ENCODE data around the gene ADGRG6. TPM values are rescaled to one million over a fixed set of nuclear protein-coding genes. Genes with fewer than 3 reads are reported as not detected.

ADGRG6 gene
- total and polyA plus RNA-seq, 9 of the 15 experiments (the other 6 are each of a cell fraction or from before 2014, with no cell fraction given), result under 0.01 to 0.11 (median 0.05) TPM; not detected in 5

DNA sequence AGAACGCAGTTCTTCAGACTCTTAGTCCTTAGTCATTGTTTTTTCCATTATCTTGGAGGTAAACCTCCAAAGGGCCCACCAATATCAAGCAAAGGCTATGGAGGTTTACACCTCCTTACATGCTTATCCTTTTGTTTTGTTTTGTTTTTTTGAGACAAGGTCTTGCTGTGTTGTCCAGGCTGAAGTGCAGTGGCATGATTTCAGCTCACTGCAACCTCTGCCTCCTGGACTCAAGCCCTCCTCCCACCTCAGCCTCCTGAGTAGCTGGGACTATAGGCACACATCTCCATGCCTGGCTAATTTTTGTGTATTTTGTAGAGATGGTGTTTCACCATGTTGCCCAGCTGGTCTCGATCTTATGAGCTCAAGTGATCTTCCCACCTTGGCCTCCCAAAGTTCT, 26.3 kb downstream of the ADGRG6 start:
- Histone ChIP-seq H3K27ac (ENCODE audit: extremely low read depth, low read depth, low read length) (no peak overlapping the region), H3K4me3 (no peak overlapping the region), H3K4me2 (ENCODE audit: insufficient read depth, low read length) (no peak overlapping the region), H3K9me3 (replicated peaks; ENCODE audit: control insufficient read depth, insufficient read depth, low read depth, low read length) (no peaks in the 10 kb centered on the region), H3K4me1 (replicated peaks in 1 of 2; ENCODE audit: control insufficient read depth in 2 of 2, insufficient read depth in 2 of 2, low read length in 2 of 2) (no peaks in the 10 kb centered on the region), H3K9ac (ENCODE audit: insufficient read depth in 1 of 2, low read depth in 2 of 2, low read length in 2 of 2) (no peak overlapping the region), H4K20me1 (replicated peaks; ENCODE audit: control insufficient read depth, insufficient read depth, low read length) (no peaks in the 10 kb centered on the region), H3K36me3 (ENCODE audit: control insufficient read depth, insufficient read depth, low read length) (no peaks in the 10 kb centered on the region), H3K9me1 (ENCODE audit: control insufficient read depth, insufficient read depth, low read length) (no peaks in the 10 kb centered on the region), H2AFZ (ENCODE audit: low read depth, low read length) (no peak overlapping the region), H3K79me2 (ENCODE audit: control insufficient read depth, insufficient read depth, low read length) (no peaks in the 10 kb centered on the region), H3K27me3 (ENCODE audit: control insufficient read depth in 2 of 2, insufficient read depth in 2 of 2, low read length in 2 of 2) (no peaks in the 10 kb centered on the region)
- BruUV-seq (replicated peaks), result no TSS peak
- TF ChIP-seq ZNF224 (CRISPR knock-in tag; IDR thresholded peaks at IDR 0.05) (no peak), EHMT2 (IDR thresholded peaks at IDR 0.05) (no peak), CCAR2 (IDR thresholded peaks at IDR 0.05; ENCODE audit: low read depth, low read length) (no peak), RBM17 (IDR thresholded peaks at IDR 0.05; ENCODE audit: borderline replicate concordance, low read depth, low read length) (no peak), CBX3 (IDR thresholded peaks at IDR 0.05; ENCODE audit: borderline replicate concordance in 1 of 2, low read length in 2 of 2) (no peak), TAF9B (IDR thresholded peaks at IDR 0.05; ENCODE audit: partially characterized antibody) (no peak), NR4A1 (CRISPR knock-in tag; IDR thresholded peaks at IDR 0.05) (no peak), NR4A1 (tag; IDR thresholded peaks at IDR 0.05) (no peak), TCF7L2 (IDR thresholded peaks at IDR 0.05; ENCODE audit: low read depth, low read length) (no peak), SREBF1 (IDR thresholded peaks at IDR 0.05; ENCODE audit: borderline replicate concordance, low read depth, low read length) (no peak), LARP7 (IDR thresholded peaks at IDR 0.05) (no peak), RFX7 (CRISPR knock-in tag; IDR thresholded peaks at IDR 0.05) (no peak), SAFB2 (IDR thresholded peaks at IDR 0.05; ENCODE audit: borderline replicate concordance, low read depth, low read length, severe bottlenecking) (no peak), RBM39 (optimal IDR thresholded peaks at IDR 0.05; ENCODE audit: low read depth, low read length) (no peak), POLR2A (conservative IDR thresholded peaks at IDR 0.05) (no peak)
- POLR2A ChIA-PET, result no interaction called here
- CTCF ChIA-PET (ENCODE audit: low intra/inter-chr PET ratio), result no interaction called here
- intact Hi-C loops (cut with micrococcal nuclease) (no loop called here), in situ Hi-C loops (cut with MboI) (no loop called here)
- ATAC-seq (no peak), FAIRE-seq (no peak), DNase-seq (ENCODE audit: extremely low read depth in 1 of 4, low spot score in 3 of 4) (no peak)
- WGBS (ENCODE audit: insufficient coverage, low coverage, missing lambda C conversion rate), result 0% methylated on average over 2 of the region's 2 CpGs
